ENCODE measurements around the gene TRAF4.

DNA sequence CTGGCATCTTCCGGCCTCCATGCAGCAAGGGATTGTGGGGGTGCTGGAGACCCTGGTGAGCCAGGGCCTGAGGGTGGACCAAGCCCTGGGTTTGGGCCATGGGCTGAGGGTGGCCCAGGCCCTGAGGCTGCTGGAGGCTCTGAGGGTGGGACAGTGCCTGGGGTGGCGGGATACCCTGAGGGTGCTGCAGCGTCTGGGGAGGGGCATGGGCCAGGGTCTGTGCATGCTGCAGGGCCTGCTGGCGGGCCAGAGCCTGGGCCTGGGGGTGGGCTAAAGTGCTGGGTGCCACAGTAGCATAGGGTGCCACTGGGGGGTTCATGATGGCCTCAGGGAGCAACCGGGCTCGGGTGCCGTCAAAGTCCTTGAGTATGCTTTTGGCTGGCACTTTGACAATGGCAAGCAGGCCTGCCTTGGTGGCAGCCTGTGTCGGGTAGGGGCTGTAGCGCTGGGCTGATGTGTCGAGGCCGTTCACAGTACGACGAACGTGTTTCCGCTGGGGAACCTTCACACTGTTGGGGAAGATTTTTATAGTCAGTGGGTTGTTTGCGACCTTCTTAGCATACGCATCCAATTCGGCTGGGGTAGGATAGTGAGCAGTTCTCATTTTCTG, 15.6 kb downstream of the TRAF4 start:
- TF ChIP-seq POLR2AphosphoS5 (IDR thresholded peaks at IDR 0.05; ENCODE audit: control insufficient read depth, insufficient read depth, low read depth, low read length) = no peak
- TF ChIP-seq, protein P1, sequence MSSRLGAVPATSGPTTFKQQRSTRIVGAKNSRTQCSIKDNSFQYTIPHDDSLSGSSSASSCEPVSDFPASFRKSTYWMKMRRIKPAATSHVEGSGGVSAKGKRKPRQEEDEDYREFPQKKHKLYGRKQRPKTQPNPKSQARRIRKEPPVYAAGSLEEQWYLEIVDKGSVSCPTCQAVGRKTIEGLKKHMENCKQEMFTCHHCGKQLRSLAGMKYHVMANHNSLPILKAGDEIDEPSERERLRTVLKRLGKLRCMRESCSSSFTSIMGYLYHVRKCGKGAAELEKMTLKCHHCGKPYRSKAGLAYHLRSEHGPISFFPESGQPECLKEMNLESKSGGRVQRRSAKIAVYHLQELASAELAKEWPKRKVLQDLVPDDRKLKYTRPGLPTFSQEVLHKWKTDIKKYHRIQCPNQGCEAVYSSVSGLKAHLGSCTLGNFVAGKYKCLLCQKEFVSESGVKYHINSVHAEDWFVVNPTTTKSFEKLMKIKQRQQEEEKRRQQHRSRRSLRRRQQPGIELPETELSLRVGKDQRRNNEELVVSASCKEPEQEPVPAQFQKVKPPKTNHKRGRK (tag; IDR thresholded peaks at IDR 0.05) = no peak
- TF ChIP-seq RBBP5 (IDR thresholded peaks at IDR 0.05; ENCODE audit: borderline replicate concordance, insufficient read depth, low read length, poor library complexity, severe bottlenecking) = no peak
- TF ChIP-seq, protein P2, sequence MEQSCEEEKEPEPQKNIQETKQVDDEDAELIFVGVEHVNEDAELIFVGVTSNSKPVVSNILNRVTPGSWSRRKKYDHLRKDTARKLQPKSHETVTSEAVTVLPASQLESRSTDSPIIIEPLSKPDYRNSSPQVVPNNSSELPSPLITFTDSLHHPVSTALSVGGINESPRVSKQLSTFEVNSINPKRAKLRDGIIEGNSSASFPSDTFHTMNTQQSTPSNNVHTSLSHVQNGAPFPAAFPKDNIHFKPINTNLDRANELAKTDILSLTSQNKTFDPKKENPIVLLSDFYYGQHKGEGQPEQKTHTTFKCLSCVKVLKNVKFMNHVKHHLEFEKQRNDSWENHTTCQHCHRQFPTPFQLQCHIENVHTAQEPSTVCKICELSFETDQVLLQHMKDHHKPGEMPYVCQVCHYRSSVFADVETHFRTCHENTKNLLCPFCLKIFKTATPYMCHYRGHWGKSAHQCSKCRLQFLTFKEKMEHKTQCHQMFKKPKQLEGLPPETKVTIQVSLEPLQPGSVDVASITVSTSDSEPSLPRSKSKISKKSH (CRISPR knock-in tag; IDR thresholded peaks at IDR 0.05) = no peak
- no peak for TF ChIP-seq SP2 (IDR thresholded peaks at IDR 0.05; ENCODE audit: extremely low read depth, low read depth, low read length, poor library complexity, severe bottlenecking)
- no peak for TF ChIP-seq STAT5A (IDR thresholded peaks at IDR 0.05; ENCODE audit: borderline replicate concordance, low read length)
- TF ChIP-seq, protein P3, sequence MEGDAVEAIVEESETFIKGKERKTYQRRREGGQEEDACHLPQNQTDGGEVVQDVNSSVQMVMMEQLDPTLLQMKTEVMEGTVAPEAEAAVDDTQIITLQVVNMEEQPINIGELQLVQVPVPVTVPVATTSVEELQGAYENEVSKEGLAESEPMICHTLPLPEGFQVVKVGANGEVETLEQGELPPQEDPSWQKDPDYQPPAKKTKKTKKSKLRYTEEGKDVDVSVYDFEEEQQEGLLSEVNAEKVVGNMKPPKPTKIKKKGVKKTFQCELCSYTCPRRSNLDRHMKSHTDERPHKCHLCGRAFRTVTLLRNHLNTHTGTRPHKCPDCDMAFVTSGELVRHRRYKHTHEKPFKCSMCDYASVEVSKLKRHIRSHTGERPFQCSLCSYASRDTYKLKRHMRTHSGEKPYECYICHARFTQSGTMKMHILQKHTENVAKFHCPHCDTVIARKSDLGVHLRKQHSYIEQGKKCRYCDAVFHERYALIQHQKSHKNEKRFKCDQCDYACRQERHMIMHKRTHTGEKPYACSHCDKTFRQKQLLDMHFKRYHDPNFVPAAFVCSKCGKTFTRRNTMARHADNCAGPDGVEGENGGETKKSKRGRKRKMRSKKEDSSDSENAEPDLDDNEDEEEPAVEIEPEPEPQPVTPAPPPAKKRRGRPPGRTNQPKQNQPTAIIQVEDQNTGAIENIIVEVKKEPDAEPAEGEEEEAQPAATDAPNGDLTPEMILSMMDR (IDR thresholded peaks at IDR 0.05 in 2 of 3, conservative IDR thresholded peaks at IDR 0.05 in 1 of 3; ENCODE audit: insufficient read depth in 2 of 3, low read depth in 1 of 3, low read length in 3 of 3) = no peak
- TF ChIP-seq PPARD (CRISPR knock-in tag; IDR thresholded peaks at IDR 0.05) = no peak
- TF ChIP-seq ZC3H4 (CRISPR knock-in tag; IDR thresholded peaks at IDR 0.05; ENCODE audit: borderline replicate concordance) = no peak
- no peak for TF ChIP-seq GATA2 (CRISPR knock-in tag; IDR thresholded peaks at IDR 0.05)
- TF ChIP-seq THRAP3 (IDR thresholded peaks at IDR 0.05; ENCODE audit: borderline replicate concordance) = no peak
- no peak for TF ChIP-seq TEAD2 (tag; IDR thresholded peaks at IDR 0.05)
- TF ChIP-seq SMARCC2 (IDR thresholded peaks at IDR 0.05; ENCODE audit: low read depth) = no peak
- no peak for TF ChIP-seq MTF1 (CRISPR knock-in tag; IDR thresholded peaks at IDR 0.05; ENCODE audit: borderline replicate concordance)

Data from K562 (cell line).